Stimulated activated CD4-positive, alpha-beta T cell treated with anti-CD3 and anti-CD28 coated beads, Interleukin-12 subunit alpha, Interleukin-12 subunit beta, amount 100 ng/mL, for 4 hours (primary cell): ENCODE data around the gene TMEM126A.
"Not testable (repeated sequence)": the region's sequence is repeated elsewhere in the genome, so short reads cannot be mapped to it uniquely, and the experiment has no call there.

ENCODE experiments used
- DNase-seq: peaks from one replicate; pipeline ENCODE4 v3.0.0-alpha.2; 2020

The TMEM126A gene

DNA sequence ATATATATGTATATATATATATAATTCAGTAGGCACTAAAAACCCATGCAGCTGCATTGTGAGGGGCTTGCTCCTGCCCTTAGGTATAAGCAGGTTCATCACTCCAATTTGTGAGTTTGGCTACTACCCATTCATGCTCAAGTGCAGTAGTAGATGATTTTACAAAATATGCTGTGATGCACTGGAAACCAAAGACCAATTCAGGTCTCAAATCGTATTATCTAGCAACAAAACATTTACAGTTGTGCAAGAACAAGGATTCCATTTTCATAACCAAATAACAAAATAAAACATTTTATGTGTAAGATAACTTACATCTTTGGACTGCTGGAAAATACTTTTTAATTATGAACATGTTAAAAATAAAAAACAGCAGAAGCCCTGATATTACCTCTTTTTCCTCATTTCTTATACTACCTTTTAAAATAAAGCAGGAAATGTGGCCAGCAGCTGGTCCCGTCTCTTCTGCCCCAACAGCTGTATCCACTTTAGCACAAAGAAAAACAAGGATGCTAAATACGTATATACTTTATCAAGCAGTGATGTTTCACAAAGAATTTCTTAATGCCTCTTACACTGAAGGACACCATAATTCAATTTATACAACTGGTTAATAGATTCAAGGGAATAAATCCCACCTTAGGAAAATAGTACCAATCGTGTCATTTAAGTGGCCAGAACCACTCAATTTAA, 14.4 kb downstream of the TMEM126A start:
- DNase-seq, result no peak

DNA sequence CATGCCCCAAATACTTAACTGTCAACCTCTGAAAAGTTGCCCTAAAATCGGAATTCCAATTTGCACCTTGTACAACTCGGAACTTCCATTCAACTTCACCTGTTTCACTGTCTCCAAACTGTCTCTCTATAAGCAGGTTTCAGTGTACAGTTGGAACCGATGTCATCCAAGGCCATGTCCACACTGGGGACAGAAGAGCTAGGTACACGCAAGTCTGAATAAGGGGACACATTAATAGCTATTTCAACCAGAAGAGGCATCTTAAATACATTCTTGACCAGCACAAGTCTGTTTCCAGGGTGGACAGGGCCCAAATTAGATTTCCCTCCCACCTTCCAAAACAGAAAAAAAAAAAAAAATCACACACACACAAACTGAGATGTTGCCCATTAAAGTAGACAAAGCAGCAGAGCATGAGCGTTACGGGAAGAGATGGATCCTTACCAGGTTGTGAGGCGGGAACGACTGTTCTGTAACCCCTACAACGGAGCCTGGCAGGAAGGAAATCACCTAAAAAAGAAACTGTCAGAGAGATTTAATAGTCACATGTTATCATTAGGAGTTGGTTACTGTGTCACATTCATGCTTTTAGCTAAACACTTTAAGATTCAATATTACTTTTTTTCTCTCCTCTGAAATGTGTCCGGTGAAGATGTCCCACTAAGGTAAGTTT, 15.4 kb downstream of the TMEM126A start:
- no peak for DNase-seq

DNA sequence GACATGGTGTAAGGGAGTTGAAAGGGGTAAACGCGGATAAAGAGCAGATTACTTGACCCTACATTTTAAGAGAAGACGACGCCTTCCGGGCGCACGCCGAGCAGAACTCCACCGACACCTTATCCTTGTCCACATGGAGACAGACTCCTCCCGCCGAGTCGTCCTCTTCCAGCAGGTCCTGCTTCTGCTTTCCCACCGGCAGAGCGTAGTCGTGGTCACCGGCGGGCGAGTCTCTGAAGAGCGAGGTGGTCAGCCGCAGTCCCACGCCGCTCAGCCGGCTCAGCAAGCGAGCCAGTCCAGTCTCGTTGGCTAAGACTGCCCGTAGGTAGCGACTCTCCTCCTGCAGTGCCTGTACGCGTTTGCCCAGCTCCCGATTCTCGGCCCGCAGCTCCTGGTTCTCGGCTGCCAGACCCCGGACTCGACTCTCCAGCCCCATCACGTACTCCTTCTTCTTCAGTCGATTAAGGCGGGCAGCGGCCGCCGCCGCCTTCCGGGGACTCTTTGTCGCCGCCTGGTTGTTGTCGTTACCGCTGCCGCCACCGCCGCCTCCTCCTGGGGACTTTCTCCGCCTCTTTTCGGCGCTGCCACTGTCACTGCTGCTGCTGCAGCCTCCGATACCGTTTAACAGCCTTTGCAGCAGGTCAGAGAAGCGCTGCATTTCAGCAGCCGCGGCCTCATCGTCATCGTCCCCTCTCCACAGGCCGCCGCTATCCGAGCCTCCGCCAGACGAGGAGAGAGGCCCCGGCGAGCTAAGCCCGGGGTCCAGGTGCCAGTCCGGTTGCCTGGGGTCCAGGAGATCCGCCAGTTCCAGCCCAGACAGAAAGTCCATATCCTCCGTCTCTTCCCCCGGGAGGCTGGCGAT, 16.2 kb downstream of the TMEM126A start:
- peak; percentile 82 for DNase-seq

DNA sequence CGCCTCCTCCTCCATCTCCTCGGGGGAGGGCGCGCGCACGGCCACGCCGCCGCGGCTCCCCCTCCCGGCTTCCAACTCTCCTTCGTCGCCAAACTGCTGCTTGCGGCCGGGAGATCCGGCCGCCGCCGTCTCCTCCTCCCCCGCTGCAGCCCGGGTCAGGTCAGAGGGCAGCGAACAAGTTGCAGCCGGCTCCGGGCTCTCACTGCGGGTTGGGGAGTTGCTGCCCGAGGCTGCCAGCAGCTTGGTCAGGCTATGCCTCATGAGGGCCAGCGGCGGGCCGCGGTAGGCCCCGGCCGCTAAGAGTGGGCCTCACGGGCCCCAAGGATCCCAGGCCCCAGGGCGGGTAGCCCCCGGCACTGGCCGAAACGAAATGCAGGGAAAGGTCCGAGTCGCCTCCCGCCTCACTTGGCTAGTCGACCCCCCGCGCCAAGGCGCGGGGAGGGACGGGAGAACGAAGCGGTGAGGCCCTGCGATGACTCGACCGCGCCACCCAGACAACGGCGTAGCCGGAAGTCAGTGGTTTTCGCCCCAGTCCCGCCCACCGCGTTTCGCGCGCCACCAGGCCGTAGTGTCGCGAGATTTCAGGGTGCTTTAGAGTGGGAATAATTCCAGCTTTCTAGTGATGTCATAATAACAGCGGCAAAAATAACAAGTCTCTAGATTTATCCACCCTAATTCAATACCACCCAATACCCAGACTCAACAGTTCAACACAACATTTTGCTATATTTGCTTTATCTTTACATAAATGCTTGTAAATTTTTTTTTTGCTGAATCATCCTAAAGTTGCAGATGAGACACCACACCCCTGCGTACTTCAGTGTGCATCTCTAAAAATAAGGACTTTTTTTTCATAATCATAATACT, 17.1 kb downstream of the TMEM126A start, which contains the start of gene CREBZF:
Gene CREBZF (minus strand): TSS at position 515 of the 867 bp plus-strand sequence. CDS start 254 bp downstream, at position 261.
- DNase-seq, result peak; percentile 91

DNA sequence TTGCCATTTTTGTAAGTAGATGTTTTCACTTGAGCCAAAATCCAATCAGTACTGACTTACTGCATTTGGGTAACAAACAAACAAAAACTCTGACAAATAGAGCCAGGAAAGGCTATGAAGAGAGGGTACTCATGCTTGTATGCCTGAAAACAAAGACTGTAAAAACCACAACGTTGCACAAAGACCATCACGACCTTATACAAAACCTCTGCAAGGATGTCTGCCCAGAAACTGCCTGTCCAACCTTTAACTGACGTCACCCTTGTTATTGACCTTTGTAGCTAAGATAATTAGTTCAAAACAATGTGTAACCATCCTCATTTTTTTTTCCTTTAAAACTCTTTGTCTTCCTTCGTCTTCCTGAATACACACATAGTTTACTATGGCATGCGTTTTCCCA, 18.0 kb downstream of the TMEM126A start:
- DNase-seq, result no peak

DNA sequence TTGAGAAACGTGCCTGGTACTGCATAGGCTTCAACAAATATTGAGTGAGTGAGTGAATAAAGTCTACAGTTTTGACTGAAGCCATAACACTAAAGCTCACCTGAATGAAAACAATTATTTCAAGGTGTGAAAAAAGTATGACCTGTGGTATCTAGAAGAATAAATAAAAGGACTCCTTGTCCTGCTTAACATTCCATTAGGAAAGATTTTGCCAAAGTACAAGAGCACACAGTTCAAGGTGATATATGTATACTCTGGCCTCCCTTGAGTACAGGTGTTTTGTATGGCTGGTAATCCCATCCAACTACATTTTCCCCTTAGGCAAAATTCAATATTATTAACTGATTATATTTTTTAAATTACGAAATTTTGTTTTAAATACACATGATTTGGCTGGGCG, 18.9 kb downstream of the TMEM126A start:
- DNase-seq, result no peak

DNA sequence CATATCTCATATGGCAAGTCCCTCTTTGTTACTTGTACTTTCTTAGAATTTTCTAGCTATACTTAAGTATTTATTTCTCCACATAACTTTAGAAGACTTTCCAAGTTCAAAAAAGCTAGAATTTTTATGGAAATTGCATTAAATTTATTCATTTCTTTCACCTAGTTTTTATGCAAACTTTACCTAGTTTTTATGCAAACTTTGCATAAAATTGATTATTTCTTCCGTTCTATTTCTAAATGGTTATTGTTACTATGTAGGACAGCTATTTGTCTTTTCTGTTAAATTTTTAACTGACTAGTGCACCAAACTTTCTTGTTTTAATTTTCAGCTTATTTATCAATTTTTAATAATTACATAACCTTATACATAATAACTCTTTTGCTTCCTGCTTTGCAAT, 20.4 kb downstream of the TMEM126A start:
- no peak for DNase-seq

DNA sequence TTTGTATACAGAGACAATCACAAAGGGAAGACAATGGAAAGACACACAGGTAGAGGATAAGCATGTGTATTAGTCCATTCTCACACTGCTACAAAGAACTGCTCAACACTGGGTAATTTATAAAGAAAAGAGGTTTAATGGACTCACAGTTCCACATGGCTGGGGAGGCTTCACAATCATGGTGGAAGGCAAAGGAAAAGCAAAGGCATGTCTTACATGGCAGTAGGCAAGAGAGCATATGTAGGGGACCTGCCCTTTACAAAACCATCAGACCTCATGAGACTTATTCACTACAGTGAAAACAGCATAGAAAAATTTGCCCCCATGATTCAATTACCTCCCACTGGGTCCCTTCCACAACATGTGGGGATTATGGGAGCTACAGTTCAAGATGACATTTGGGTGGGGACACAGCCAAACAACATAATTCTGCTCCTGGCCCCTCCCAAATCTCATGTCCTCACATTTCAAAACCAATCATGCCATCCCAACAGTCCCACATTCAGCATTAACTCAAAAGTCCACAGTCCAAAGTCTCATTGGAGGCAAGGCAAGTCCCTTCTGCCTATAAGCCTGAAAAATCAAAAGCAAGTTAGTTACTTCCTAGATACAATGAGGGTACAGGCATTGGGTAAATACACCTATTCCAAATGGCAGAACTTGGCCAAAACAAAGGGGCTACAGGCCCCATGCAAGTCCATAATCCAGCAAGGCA, 23.3 kb downstream of the TMEM126A start:
- not testable (repeated sequence) for DNase-seq

DNA sequence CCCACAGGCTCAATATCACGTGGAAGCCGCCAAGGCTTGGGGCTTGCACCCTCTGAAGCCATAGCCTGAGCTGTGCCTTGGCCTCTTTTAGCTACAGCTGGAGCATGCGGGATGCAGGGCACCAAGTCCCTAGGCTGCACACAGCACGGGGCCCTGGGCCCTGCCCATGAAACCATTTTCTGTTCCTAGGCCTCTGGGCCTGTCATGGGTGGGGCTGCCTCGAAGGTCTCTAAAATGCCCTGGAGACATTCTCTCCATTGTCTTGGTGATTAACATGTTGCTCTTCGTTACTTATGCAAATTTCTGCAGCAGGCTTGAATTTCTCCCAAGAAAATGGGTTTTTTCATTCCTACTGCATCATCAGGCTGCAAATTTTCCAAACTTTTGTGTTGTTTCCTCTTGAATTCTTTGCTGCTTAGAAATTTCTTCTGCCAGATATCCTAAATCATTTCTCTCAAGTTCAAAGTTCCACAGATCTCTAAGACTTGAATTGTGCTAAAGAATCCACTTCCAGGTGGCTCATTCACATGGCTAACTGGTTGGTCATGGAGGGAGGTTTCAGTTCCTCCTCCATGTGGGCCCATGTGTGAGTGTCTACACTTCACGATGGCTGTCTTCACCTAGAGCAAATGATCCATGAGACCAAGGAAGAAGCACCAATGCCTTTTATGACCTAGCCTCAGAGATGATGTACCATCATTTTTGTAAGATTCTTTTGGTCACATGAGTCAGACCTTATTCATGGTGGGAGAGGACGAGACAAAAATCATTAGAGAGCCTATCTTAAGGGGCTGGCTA, 24.5 kb downstream of the TMEM126A start:
- no peak for DNase-seq

DNA sequence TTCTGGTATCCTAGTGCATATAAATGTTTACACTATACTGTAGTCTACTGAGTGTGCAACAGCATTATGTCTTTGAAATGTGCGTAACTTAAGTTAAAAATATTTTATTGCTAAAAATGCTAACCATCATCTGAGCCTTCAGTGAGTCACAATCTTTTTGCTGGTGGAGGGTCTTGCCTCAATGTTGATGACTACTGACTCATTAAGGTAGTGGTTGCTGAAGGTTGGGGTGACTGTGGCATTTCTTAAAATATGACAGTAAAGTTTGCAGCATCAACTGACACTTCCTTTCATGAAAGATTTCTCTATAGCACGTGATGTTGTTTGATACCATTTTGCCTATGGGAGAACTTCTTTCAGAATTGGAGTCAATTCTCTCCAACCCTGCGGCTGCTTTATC, 25.6 kb downstream of the TMEM126A start:
- no peak for DNase-seq

DNA sequence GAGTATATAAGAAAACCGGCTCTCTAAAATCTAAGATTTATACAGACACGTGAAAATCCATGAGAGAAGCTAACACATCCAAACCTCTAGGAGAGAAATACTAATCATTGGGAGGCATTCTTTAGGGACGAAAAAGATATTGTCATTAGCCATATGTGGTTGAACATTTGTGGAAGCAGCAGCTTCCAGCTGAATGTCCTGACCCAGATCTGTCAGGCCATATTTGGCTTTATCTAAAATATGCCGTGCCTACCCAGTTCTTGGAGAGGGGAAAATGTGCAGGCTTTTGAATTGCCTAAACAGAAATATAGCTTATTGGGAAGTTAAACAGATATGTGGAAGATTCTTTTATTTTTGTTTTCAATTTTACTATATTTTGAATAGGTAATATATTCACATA, 31.8 kb downstream of the TMEM126A start:
- DNase-seq, result no peak

DNA sequence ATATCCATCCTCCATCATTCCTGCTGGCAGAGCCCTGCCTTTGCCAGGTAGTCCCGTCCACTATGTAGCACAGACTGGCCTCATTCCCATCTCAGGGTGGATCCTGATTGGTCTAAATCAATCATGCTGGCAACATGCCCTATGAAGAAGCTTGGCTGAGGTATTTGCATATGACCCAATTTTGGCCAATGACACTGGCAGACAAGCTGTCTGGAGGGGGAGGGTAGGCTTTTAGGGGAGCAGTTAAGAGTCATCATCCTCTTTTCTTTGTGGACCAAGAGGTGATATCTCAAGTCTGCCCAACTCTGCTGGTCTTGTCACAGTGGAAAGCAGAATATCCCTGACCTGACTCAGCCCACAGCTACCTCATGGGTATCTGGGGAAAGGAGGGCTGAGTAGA, 33.1 kb downstream of the TMEM126A start:
- DNase-seq, result no peak

DNA sequence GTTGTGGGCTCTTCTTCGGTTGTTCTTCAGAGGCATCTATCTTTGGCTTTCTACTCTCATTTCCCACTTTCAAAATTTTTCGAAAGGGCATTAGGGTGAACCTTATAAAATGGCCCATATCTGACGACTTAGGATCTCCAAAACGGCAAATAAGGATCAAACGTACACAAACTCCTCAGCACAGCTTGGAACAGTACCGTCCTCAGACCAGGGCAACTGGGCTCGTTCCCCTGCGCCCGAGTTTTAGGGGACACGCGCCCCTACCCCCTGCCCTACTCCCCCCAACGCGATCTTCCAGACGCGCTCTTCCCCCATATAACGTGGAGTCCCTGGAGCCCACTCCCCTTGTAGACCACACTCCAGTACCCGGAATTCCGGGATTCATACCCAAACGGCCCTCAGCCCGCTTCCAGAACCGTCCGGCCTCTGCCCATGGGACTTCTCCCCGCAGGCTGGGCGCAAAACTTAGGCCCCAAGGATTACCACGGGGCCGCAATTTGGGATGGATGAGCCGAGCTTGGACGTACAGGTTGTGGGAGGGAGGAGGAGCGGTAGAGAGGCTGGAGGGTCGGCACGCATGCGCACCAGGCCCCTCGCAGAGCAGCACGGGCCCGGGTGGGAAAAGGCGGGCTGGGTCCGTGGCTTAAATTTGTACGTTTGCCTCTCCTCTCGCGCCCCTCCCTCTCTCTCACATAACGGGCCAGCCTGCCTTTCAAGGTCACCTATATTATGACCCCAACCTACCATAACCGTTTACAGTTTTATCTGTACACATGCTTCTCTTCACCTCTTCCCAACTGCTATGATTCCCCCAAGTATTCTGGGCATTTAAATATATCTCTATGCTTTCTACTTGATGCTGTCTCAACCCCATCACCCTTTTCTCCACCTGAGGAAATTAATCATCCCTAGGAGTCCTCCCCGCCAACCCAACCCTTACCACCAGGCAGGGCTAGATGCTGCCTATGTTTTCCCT, 34.9 kb downstream of the TMEM126A start:
- DNase-seq, result peak; percentile 68

DNA sequence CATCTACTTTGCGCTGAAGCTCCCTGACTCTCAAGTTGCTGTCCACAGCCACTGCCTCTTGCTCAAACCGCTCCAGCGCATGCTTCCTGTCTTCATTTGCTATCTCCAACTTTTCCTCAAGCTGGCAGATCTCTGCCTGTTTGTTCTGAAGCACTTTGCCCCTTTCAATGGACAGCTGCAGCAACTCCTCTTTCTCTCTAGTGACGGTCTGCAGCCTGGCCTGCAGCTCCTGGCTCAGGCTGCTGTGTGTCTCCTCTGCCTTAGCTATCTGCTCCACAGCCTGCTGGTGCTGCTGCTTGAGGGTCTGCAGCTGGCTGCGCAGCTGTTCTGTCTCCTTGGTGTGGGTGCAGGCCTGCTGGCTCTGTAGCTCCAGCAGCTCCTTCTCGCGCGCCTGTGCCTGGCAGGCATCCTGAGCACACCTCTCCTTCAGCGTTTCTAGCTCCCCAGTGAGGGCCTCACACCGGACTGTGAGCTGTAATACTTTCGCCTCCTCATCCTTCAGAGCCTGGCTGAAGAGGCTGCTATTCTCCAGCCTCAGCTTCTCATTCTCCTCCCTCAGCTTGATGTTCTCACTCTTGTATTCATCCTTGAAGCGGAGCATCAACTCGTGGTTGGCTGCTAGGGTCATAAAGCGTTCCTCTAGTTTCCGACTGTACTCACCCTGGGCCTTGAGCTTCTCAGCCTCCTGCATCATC, 37.5 kb downstream of the TMEM126A start:
- DNase-seq, result no peak

DNA sequence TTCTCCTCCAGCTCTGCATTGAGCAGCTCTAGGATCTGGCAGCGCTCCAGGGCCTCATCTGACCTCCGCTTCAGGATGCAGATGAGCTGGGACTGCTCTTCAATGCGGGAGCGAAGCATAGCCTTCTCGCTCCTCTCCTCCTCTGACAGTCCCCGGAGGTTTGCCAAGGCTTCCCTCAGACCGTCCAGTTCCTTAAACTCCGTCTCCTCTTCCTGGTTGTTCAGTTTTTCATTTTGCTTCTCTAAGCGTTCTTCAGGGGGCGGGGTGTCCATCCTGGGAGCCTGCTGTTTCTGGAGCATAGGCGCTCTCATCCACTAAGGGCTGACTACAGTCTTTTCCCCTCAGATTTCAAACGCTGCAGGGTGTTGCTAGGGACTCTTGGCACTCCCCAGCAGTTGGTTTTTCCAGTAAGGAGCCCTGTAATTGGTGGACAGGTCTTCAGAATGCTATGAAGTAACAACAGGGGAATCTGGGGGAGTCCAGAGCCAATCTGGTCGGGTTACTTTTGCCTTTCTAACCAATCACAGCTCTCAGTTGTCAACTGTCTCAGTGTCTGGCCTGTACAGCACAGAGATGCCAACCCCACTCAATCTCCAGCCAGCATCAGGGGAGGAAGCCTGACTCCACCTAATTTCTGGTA, 38.2 kb downstream of the TMEM126A start, which contains the start of gene CCDC89:
Gene CCDC89 (minus strand): TSS at position 376 of the 640 bp plus-strand sequence. CDS start 65 bp downstream, at position 311.
- no peak for DNase-seq

DNA sequence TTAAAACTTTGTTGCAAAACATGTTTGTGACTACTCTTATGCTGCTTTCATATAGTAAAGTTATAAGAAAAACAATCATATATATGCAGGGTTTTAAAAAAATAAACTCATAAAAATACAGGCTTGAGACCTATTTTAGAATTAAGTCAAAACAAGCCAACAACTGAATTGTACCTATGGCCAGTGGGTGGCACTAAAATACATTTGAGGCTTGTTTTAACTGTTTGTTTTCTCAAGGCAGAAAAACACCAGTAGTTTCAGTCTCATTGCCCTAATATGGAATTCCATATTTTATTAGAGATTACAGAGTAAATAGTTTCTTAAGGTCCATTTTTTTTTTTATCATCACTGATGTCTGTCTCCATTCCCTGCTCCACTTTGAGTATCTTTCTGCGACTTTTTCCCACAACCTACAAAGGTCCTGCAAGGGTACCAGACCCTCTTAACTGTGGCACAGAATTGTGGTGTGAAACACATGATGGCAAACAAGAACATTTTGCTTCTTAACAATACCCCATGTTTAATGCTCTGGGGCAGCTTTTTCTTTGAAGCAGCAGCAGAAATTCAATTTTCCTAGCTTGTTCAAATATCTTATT, 46.7 kb downstream of the TMEM126A start:
- DNase-seq, result no peak

DNA sequence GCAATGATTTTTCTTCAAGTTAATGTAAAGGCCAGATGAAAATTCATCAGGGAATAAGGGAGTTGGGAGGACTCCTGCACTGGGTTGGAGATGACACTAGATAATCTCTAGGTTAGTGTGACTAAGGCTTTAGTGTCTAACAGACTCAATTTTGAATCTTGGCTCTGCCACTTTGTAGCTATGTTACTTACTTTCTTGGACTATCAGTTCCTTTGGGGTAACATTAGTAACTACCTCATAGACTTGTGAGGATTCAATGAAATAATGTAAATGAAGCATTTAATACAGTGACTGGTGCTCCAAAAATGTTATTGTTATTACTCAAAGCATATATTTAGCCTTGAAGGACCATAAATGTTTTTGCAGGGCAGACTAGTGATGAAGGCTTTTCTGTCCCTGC, 47.8 kb downstream of the TMEM126A start:
- DNase-seq, result no peak

DNA sequence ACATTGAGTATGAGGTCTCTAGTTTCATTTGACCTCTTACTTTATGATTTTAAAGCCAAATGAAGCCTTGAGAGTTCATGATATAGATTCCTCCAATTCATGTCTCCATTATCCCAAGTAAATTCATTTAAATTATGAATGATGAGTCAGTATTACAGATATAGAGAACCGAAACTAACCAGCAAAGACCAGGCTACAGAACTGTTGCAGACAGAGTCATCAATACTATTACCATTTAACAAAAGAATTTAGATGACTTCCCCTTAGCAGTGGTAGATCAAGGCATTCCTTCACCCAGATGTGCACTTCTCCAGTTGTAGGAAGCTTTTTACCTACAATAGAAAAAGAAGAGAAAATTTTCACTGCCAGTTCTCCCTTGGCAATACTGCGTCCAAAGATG, 50.0 kb downstream of the TMEM126A start:
- DNase-seq, result no peak
